Testis (tissue), 3 donors: Measurements from ENCODE around the gene TNFAIP8L1. TPM values are rescaled to one million over a fixed set of nuclear protein-coding genes. Genes with fewer than 3 reads are reported as not detected.

Experiments used
- DNase-seq: peaks from one replicate; pipeline ENCODE4 v3.0.0-alpha.2; 2019
- H3K27ac ChIP-seq, 2 donors: fragments of 200-600 bp; sonication (generic); one replicate each; pipeline ENCODE4 v1.5.1; 2019
- H3K27me3 ChIP-seq: fragments of 200-600 bp; sonication (generic); one replicate; pipeline ENCODE4 v1.5.1; 2019
- H3K36me3 ChIP-seq: fragments of 200-600 bp; sonication (generic); one replicate; pipeline ENCODE4 v1.5.1; 2017; ENCODE audit warnings: low read depth; ENCODE audit errors: missing control alignments
- H3K4me1 ChIP-seq: fragments of 200-600 bp; sonication (generic); one replicate; pipeline ENCODE4 v1.5.1; 2019
- H3K4me3 ChIP-seq, 2 donors: fragments of 200-600 bp; sonication (generic); one replicate each; pipeline ENCODE4 v1.5.1; 2017 to 2019
- H3K9me3 ChIP-seq: fragments of 200-600 bp; sonication (generic); one replicate; pipeline ENCODE4 v1.5.1; 2017
- POLR2A ChIP-seq: fragments of 450-650 bp; IDR thresholded peaks from one replicate; pipeline ENCODE4 v1.6.1; 2017; ENCODE audit warnings: antibody characterized with exemption, mild to moderate bottlenecking, moderate library complexity
- WGBS, 2 donors: methylation state at CpG; one replicate each; pipeline ENCODE4 v1.1.5; 2018; 5-methylcytosine and 5-hydroxymethylcytosine counted together
- intact Hi-C: fragments of 100-400 bp; cut with DNase I; formaldehyde crosslinking; loops from one replicate; pipeline ENCODE4 v1.15.1; 2023; ENCODE audit warnings: low total_unique reads
- polyA plus RNA-seq: library from polyadenylated mRNA; stranded (reverse); fragments of 350-450 nt; fragmentation: Illumina TruSeq; extraction: RNeasy Lipid Tissue Mini Kit (QIAGEN cat#74804); gene quantifications from one replicate; pipeline ENCODE4 v1.2.3, GENCODE V29; 2014; ENCODE audit warnings: low read depth, low replicate concordance; ENCODE audit not compliant: insufficient read depth
- total RNA-seq, 2 donors: library from RNA; depleted of rRNA; stranded (reverse); fragments of >200 nt; gene quantifications; one replicate each; pipeline ENCODE4 v1.2.3, GENCODE V29; 2016
- TF ChIP-seq, protein P1 (sequence below), 3 experiments: fragments of 450-650 bp in 2 of 3; fragments of 200-600 bp in 1 of 3; sonication (generic) in 1 of 3; IDR thresholded peaks; one replicate each; pipeline ENCODE4 v1.5.1; 2016 to 2019; ENCODE audit warnings: antibody characterized with exemption in 3 of 3, mild to moderate bottlenecking in 2 of 3, moderate library complexity in 1 of 3

TNFAIP8L1 gene
- total and polyA plus RNA-seq, 3 donors from 2014 or later = 9.7 to 15.9 (median 13.4) TPM

DNA sequence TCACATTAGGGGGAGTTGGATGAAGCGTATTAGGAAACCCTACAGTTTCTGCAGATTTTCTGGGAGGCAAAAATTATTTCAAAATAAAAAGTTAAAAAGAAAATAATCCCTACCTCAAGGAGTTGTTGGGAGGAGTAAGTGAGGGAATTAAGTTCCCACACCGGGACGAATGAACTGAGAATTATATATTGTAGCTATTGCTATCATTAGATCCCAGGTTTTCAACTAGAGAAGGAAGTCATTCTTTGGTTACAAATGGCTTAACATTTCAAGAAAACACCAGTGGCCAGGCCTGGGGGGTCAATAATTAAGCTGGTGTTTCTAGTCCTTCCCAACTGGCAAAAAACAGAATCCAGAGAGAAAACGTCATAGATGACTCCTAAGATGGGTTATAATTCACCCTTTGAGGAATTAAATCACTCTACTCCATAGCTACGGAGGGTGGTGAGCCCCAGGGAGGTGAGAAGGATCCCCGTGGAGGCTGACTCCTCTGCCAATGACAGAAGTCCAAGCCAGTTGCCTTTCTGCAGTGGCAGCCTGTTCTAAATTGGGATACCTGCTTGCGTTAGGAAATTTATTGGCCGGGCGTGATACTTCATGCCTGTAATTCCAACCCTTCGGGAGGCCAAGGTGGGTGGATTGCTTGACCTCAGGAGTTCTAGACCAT is 32.0 kb downstream of the TNFAIP8L1 start:
- intact Hi-C loops = no loop called here
- H3K36me3 ChIP-seq = no peaks in the 10 kb centered on the region
- H3K27me3 ChIP-seq = no peaks in the 10 kb centered on the region
- H3K4me1 ChIP-seq = peaks cover 8% of the 10 kb centered on the region
- H3K9me3 ChIP-seq = no peaks in the 10 kb centered on the region
- no peak overlapping the region for H3K4me3 ChIP-seq
- 40 to 47% methylated on average over 10 of the region's 10 CpGs for whole genome bisulfite sequencing, 2 donors
- no peak for TF ChIP-seq POLR2A
- TF ChIP-seq, protein P1, sequence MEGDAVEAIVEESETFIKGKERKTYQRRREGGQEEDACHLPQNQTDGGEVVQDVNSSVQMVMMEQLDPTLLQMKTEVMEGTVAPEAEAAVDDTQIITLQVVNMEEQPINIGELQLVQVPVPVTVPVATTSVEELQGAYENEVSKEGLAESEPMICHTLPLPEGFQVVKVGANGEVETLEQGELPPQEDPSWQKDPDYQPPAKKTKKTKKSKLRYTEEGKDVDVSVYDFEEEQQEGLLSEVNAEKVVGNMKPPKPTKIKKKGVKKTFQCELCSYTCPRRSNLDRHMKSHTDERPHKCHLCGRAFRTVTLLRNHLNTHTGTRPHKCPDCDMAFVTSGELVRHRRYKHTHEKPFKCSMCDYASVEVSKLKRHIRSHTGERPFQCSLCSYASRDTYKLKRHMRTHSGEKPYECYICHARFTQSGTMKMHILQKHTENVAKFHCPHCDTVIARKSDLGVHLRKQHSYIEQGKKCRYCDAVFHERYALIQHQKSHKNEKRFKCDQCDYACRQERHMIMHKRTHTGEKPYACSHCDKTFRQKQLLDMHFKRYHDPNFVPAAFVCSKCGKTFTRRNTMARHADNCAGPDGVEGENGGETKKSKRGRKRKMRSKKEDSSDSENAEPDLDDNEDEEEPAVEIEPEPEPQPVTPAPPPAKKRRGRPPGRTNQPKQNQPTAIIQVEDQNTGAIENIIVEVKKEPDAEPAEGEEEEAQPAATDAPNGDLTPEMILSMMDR (IDR thresholded peaks at IDR 0.05) = no peak
- DNase-seq = no peak
- peak overlapping the region in 1 of 2 donors; percentile 15 for H3K27ac ChIP-seq

DNA sequence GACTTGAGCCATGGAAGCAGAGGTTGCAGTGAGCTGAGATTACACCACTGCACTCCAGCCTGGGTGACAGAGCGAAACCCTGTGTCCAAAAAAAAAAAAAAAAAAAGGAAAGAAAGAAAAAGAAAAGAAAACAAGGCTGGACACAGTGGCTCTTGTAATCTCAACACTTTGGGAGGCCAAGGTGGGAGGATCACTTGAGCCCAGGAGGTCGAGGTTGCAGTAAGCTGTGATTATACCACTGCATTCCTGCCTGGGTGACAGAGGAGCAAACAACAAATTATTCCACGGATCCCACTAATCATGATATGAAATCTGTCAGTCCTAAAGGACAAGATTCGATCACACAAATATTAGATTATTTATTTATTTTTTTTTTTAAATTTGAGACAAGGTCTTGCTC is 33.9 kb downstream of the TNFAIP8L1 start:
- Histone ChIP-seq H3K9me3 (no peaks in the 10 kb centered on the region), H3K36me3 (no peaks in the 10 kb centered on the region), H3K4me1 (peaks cover 8% of the 10 kb centered on the region), H3K27ac (no peak overlapping the region), H3K27me3 (no peaks in the 10 kb centered on the region), H3K4me3 (no peak overlapping the region)
- TF ChIP-seq POLR2A = no peak
- TF ChIP-seq, protein P1 (IDR thresholded peaks at IDR 0.05) = no peak
- DNase-seq = no peak
- intact Hi-C loops = no loop called here
- 51 to 60% methylated on average over 4 of the region's 4 CpGs for WGBS, 2 donors

DNA sequence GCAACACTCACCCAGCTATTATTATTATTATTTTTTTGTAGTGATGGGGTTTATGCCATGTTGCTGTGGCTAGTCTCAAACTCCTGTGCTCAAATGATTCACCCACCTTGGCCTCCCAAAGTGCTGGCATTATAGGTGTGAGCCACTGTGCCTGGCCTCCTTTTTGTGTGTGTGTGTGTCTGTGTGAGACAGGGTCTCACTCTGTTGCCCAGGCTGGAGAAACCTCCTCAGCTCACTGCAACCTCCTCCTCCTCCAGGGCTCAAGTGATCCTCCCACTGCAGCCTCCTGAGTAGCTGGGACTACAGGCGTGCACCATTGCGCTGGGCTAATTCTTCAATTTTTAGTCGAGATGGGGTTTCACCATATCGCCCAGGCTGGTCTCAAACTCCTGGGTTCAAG is 34.4 kb downstream of the TNFAIP8L1 start:
- WGBS, 2 donors = 93 to 94% methylated on average over 4 of the region's 4 CpGs
- TF ChIP-seq, protein P1 (IDR thresholded peaks at IDR 0.05) = no peak
- no peak for TF ChIP-seq POLR2A
- Histone ChIP-seq H3K27me3 (no peaks in the 10 kb centered on the region), H3K9me3 (no peaks in the 10 kb centered on the region), H3K4me3 (no peak overlapping the region), H3K36me3 (no peaks in the 10 kb centered on the region), H3K4me1 (peaks cover 8% of the 10 kb centered on the region), H3K27ac (no peak overlapping the region)
- no peak for DNase-seq
- intact Hi-C loops = no loop called here

DNA sequence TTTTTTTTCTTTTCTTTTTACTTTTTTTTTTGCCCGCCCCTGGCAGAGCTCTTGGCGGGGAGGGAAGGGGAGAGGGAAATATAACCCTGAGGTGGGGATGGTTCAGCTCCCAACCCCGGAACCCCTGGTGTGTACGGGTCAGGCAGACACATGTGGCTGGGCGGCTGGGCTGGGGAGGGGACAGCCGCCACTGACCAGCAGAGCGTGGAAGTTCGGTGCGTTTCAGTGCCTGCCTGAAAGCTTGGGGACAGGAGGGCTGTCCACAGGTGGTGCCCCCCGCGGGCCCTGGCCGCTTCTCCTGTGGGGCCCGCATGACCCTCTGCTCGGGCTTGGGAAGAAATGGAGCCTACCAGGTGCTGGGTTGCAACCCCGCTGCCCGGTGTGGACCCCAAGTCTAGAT is 36.0 kb downstream of the TNFAIP8L1 start:
- TF ChIP-seq, protein P1 (IDR thresholded peaks at IDR 0.05) = no peak
- no peak for TF ChIP-seq POLR2A
- Histone ChIP-seq H3K36me3 (no peaks in the 10 kb centered on the region), H3K9me3 (no peaks in the 10 kb centered on the region), H3K27me3 (no peaks in the 10 kb centered on the region), H3K4me1 (no peaks in the 10 kb centered on the region), H3K27ac (no peak overlapping the region), H3K4me3 (no peak overlapping the region)
- intact Hi-C loops = no loop called here
- DNase-seq = no peak
- WGBS, 2 donors = 88 to 95% methylated on average over 16 of the region's 16 CpGs
